Endothelial cell of umbilical vein (primary cell): ENCODE measurements around the gene PZP. TPM values are rescaled to one million over a fixed set of nuclear protein-coding genes. Genes with fewer than 3 reads are reported as not detected.

Experiments
- BruUV-seq: library from RNA; stranded (reverse); fragments of 400-500 nt; replicated peaks from 2 replicates; lab custom pipeline; 2021; lab: Mats Ljungman, UMichigan
- CTCF ChIA-PET: fragments of 300-600, 350-600 bp; sonication (Branson Sonifier 250); formaldehyde crosslinking; loops from one replicate; lab custom pipeline; 2021; ENCODE audit warnings: antibody characterized with exemption, inconsistent platforms; lab: Charles Lee
- POLR2A ChIA-PET: fragments of 300-600, 350-600 bp; sonication (Branson Sonifier 250); formaldehyde crosslinking; loops from one replicate; lab custom pipeline; 2021; ENCODE audit warnings: antibody characterized with exemption, inconsistent platforms; lab: Charles Lee
- DNase-seq: peaks from one replicate; pipeline ENCODE4 v3.0.0-alpha.2; 2011; ENCODE audit warnings: low read depth, low spot score
- FAIRE-seq: peaks from 2 replicates; lab custom pipeline; 2011; peaks lifted over from hg19 to GRCh38; lab: Jason Lieb, UNC
- H2AFZ ChIP-seq: 2 replicates; pipeline ENCODE4 v1.6.0; 2012; ENCODE audit warnings: low read depth, low read length, control low read depth, inconsistent platforms
- H3K27ac ChIP-seq: 2 replicates; pipeline ENCODE4 v1.5.1; 2011; ENCODE audit warnings: low read depth, mild to moderate bottlenecking, control low read depth, low read length, moderate library complexity; ENCODE audit not compliant: insufficient read depth
- H3K27me3 ChIP-seq, 2 experiments: 2 replicates each; pipeline versions ENCODE4 v1.6.0 to v1.6.1; 2011; ENCODE audit warnings: low read length in 2 of 2, mixed read lengths in 1 of 2; ENCODE audit not compliant: control insufficient read depth in 2 of 2, insufficient read depth in 2 of 2
- H3K36me3 ChIP-seq, 2 experiments: 2 replicates in 1 of 2; 3 replicates in 1 of 2; pipeline ENCODE4 v1.5.1; 2011; ENCODE audit warnings: low read length in 2 of 2, mild to moderate bottlenecking in 1 of 2, moderate library complexity in 1 of 2; ENCODE audit not compliant: control insufficient read depth in 2 of 2, insufficient read depth in 2 of 2; ENCODE audit errors: extremely low read depth in 1 of 2
- H3K4me1 ChIP-seq: 3 replicates; pipeline ENCODE4 v1.5.1; 2011; ENCODE audit warnings: mild to moderate bottlenecking, low read length; ENCODE audit not compliant: control insufficient read depth, insufficient read depth; ENCODE audit errors: extremely low read depth
- H3K4me2 ChIP-seq: 2 replicates; pipeline ENCODE4 v1.6.1; 2011; ENCODE audit warnings: low read length, control low read depth, mixed read lengths; ENCODE audit not compliant: insufficient read depth
- H3K4me3 ChIP-seq, 3 experiments: fragments of 200-600 bp in 1 of 3; sonication (generic), shearing (Covaris generic) in 1 of 3; replicated peaks in 1 of 3; 2 replicates each; pipeline ENCODE4 v1.5.1; 2011 to 2016; ENCODE audit warnings: control low read depth in 3 of 3, low read length in 3 of 3, mild to moderate bottlenecking in 2 of 3, inconsistent platforms in 1 of 3, low read depth in 1 of 3, moderate library complexity in 1 of 3; ENCODE audit not compliant: insufficient read depth in 1 of 3
- H3K79me2 ChIP-seq: 2 replicates; pipeline ENCODE4 v1.6.0; 2012; ENCODE audit warnings: low read length, inconsistent platforms; ENCODE audit not compliant: control insufficient read depth, insufficient read depth
- H3K9ac ChIP-seq: replicated peaks from 2 replicates; pipeline ENCODE3; 2011; ENCODE audit warnings: low read length, control low read depth; ENCODE audit not compliant: insufficient read depth; ENCODE audit errors: extremely low read depth
- H3K9me1 ChIP-seq: replicated peaks from 3 replicates; pipeline ENCODE4 v1.6.0; 2011; ENCODE audit warnings: mild to moderate bottlenecking, low read length; ENCODE audit not compliant: control insufficient read depth, insufficient read depth; ENCODE audit errors: extremely low read depth
- H3K9me3 ChIP-seq: replicated peaks from 2 replicates; pipeline ENCODE4 v1.5.1; 2012; ENCODE audit warnings: low read length, inconsistent platforms; ENCODE audit not compliant: control insufficient read depth, insufficient read depth
- H4K20me1 ChIP-seq: replicated peaks from 2 replicates; pipeline ENCODE3; 2011; ENCODE audit warnings: mild to moderate bottlenecking, low read length; ENCODE audit not compliant: control insufficient read depth, insufficient read depth; ENCODE audit errors: extremely low read depth
- CTCF ChIP-seq, 2 donors: IDR thresholded peaks; 1 replicate in 1 of 2; 2 replicates in 1 of 2; pipeline ENCODE4 v1.5.1; 2011; ENCODE audit warnings: low read length in 2 of 2, mild to moderate bottlenecking in 2 of 2, moderate library complexity in 2 of 2, control low read depth in 1 of 2, inconsistent platforms in 1 of 2, low read depth in 1 of 2; ENCODE audit not compliant: insufficient read depth in 1 of 2; ENCODE audit errors: extremely low read depth in 1 of 2
- EZH2 ChIP-seq: IDR thresholded peaks from 2 replicates; pipeline ENCODE4 v1.6.1; 2012; ENCODE audit warnings: borderline replicate concordance, low read depth, mild to moderate bottlenecking, moderate library complexity, low read length, inconsistent platforms; ENCODE audit not compliant: severe bottlenecking
- FOS ChIP-seq: IDR thresholded peaks from 2 replicates; pipeline ENCODE4 v1.6.1; 2011; ENCODE audit warnings: mild to moderate bottlenecking, low read length, moderate library complexity, borderline replicate concordance; ENCODE audit not compliant: insufficient read depth
- GATA2 ChIP-seq: IDR thresholded peaks from 2 replicates; pipeline ENCODE4 v1.7.0; 2011; ENCODE audit warnings: low read depth, mild to moderate bottlenecking, moderate library complexity, mixed read lengths, low read length; ENCODE audit not compliant: insufficient read length, insufficient read depth
- JUN ChIP-seq: IDR thresholded peaks from 2 replicates; pipeline ENCODE4 v1.6.1; 2011; ENCODE audit warnings: borderline replicate concordance, low read depth; ENCODE audit not compliant: insufficient read length, insufficient read depth
- MYC ChIP-seq: IDR thresholded peaks from one replicate; pipeline ENCODE4 v1.6.1; 2011; ENCODE audit warnings: mild to moderate bottlenecking, low read depth, low read length
- POLR2A ChIP-seq: IDR thresholded peaks from 2 replicates; pipeline ENCODE4 v1.6.1; 2012; ENCODE audit warnings: low read depth, mild to moderate bottlenecking, control low read depth, low read length
- POLR2AphosphoS5 ChIP-seq: IDR thresholded peaks from 2 replicates; pipeline ENCODE4 v1.6.1; 2012; ENCODE audit warnings: low read depth, mild to moderate bottlenecking, control low read depth, low read length, moderate library complexity; ENCODE audit not compliant: insufficient read depth
- dilution Hi-C: fragments of 300-500 bp; cut with MboI; formaldehyde crosslinking; loops from one replicate; pipeline ENCODE4 v1.15.0; 2019; ENCODE audit warnings: low sequenced_read_pairs; ENCODE audit not compliant: extremely low pct_ligation_motif_present
- intact Hi-C: fragments of 100-400 bp; cut with micrococcal nuclease; formaldehyde crosslinking; loops from one replicate; pipeline ENCODE4 v1.10.0; 2022
- polyA plus RNA-seq, 4 experiments: library from polyadenylated mRNA; depleted of rRNA in 3 of 4; stranded (reverse) in 3 of 4; unstranded in 1 of 4; fragments of >200 nt; gene quantifications; 2 replicates each; pipeline versions ENCODE4 v1.2.1 to v1.2.3, GENCODE V29; 2011 to 2012; ENCODE audit warnings: missing spikeins in 1 of 4
- total RNA-seq: library from RNA; stranded (reverse); gene quantifications from 2 replicates; pipeline ENCODE4 v1.2.3, GENCODE V29; 2021
- TF ChIP-seq, protein P1 (sequence below): IDR thresholded peaks from 2 replicates; pipeline ENCODE4 v1.6.1; 2011; ENCODE audit not compliant: insufficient read depth, insufficient read length

The PZP gene
- total and polyA plus RNA-seq, 2 donors (not counting 3 experiments of a cell fraction or from before 2014, with no cell fraction given): 0.73 to 0.84 TPM

GRCh38 chr12:9144730-9145106, 63.5 kb downstream of the PZP start:
- CTCF ChIA-PET: interaction anchor here (1.5 kb wide), 1 partner anchor 9 kb away, joined by 6 read pairs; no protein-coding TSS in a partner anchor
- TF ChIP-seq EZH2 (no peak), MYC (no peak), POLR2AphosphoS5 (no peak), GATA2 (no peak), JUN (no peak), POLR2A (no peak), FOS (no peak), CTCF (IDR thresholded peaks at IDR 0.05; ENCODE audit: extremely low read depth in 1 of 2, insufficient read depth in 1 of 2, low read depth in 1 of 2, low read length in 2 of 2) (no peak)
- TF ChIP-seq, protein P1, sequence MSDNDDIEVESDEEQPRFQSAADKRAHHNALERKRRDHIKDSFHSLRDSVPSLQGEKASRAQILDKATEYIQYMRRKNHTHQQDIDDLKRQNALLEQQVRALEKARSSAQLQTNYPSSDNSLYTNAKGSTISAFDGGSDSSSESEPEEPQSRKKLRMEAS: no peak
- intact Hi-C loops (no loop called here), dilution Hi-C loops (no loop called here)
- H3K79me2 ChIP-seq: no peaks in the 10 kb centered on the region
- H3K4me2 ChIP-seq: no peak overlapping the region
- H3K36me3 ChIP-seq: no peaks in the 10 kb centered on the region
- no peaks in the 10 kb centered on the region for H4K20me1 ChIP-seq
- H3K9ac ChIP-seq: no peak overlapping the region
- H3K4me3 ChIP-seq: no peak overlapping the region
- FAIRE-seq: no peak
- H3K9me1 ChIP-seq: no peaks in the 10 kb centered on the region
- H2AFZ ChIP-seq: no peak overlapping the region
- POLR2A ChIA-PET: no interaction called here
- no peak for DNase-seq
- H3K9me3 ChIP-seq: no peaks in the 10 kb centered on the region
- no TSS peak for BruUV-seq
- no peak overlapping the region for H3K27ac ChIP-seq
- H3K4me1 ChIP-seq: peaks cover 7% of the 10 kb centered on the region
- peaks cover 0 to 6% of the 10 kb centered on the region in 2 experiments for H3K27me3 ChIP-seq
